Stimulated activated CD8-positive, alpha-beta memory T cell treated with anti-CD3 and anti-CD28 coated beads, Interleukin-7, amount 100 ng/mL, for 1 hour (primary cell): ENCODE data around the gene WWOX.
"Not testable (repeated sequence)": the region's sequence is repeated elsewhere in the genome, so short reads cannot be mapped to it uniquely, and the experiment has no call there.

ENCODE experiments used
- DNase-seq, 2 donors: peaks; one replicate each; pipeline ENCODE4 v3.0.0-alpha.2; 2020; ENCODE audit warnings: low read depth in 2 of 2

Gene WWOX

DNA sequence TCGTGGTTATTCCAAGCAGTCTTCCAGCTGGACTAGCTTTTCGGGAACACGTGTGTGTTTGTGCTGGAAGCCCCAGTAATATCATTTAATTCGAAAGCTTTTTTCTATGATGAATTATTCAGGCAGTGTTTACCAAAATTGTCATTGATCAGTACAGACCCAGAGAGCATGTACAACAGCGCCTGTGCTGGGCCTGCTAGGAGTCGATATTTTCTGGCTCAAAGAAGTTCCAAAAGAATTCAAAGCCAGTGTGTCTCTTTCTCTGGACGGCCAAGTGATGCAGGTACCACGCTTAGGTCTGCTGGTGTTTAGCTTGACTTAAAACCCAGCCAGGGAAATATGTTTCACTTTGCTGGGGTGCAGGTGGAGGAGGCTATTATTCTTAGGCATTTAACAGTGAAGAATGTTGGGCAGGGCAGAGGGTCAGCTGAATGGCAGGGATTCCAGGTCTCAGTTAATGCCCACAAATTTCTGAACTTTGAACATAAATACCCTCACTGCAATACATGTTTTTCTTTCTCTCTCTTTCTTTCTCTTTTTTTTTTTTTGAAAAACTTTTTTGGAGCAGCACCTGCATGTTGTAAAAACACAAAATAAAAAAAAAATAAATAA, 401.3 kb downstream of the WWOX start:
- DNase-seq, result no peak

DNA sequence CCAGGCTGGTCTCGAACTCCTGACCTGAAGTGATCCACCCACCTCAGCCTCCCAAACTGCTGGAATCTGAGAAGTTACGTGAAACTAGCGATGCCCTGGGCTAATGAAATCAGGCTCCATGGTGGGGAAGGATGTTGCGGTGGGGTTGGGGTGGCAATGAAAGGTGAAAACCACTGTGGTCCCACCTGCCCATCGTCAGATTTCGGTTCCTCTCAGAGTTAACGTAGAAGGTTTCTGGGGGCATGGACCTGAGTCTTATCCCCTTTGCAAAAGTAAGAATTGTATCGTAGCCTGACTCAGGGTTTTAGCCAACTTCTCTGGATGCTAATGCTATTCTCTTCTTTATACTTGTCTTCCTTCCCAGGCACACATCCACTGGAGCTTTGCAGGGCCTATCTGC, 402.3 kb downstream of the WWOX start:
- no peak for DNase-seq

GRCh38 chr16:78502812-78503350, 403.4 kb downstream of the WWOX start:
- DNase-seq, result no peak

DNA sequence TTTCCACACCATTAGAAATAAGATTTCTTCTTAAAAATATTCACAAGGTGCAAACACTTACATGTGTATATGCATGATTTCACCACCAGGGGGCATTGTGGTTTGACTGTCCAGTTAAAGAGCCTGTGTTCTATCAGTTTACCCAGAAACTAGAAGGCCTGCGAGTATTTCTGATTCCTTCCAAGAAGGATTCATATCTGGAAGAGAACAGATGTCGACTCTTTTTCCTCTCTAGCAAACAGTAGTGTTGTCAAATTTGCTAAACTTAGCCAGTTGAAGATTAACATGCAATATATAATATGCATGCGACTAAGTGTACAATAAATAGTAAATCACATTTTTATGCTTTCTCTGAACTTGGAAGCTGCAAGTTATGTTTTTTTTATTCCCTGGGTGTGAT, 404.1 kb downstream of the WWOX start:
- peak in 1 of 2 donors; percentile 8 for DNase-seq

GRCh38 chr16:78504401-78504851, 405.0 kb downstream of the WWOX start:
- DNase-seq, result no peak

GRCh38 chr16:78505036-78505435, 405.6 kb downstream of the WWOX start:
- no peak for DNase-seq

GRCh38 chr16:78505544-78506366, 406.3 kb downstream of the WWOX start:
- DNase-seq, result no peak

- no peak for DNase-seq
Measured at GRCh38 chr16:78506367-78507193, 407.1 kb downstream of the WWOX start.

- no peak for DNase-seq
Measured at GRCh38 chr16:78507576-78507975, 408.1 kb downstream of the WWOX start.

DNA sequence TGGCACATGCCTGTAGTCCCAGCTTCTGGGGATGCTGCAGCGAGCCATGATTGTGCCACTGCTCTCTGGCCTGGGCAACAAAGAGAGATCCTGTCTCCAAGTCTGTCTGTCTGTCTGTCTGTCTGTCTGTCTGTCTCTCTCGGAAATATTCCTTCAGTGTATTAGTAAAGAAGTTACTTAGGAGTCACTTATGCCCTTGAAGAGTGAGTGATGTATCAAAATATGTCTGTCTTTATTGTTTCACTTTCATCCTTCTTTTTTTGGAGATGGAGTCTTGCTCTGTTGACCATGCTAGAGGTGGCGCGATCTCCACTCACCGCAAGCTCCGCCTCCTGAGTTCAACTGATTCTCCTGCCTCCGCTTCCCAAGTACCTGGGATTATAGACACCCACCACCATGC, 410.5 kb downstream of the WWOX start:
- no peak for DNase-seq

GRCh38 chr16:78510496-78510895, 411.0 kb downstream of the WWOX start:
- DNase-seq, result no peak

- DNase-seq, result no peak
Measured at GRCh38 chr16:78513838-78514237, 414.4 kb downstream of the WWOX start.

- not testable (repeated sequence) for DNase-seq
Measured at GRCh38 chr16:78514888-78515287, 415.4 kb downstream of the WWOX start.

DNA sequence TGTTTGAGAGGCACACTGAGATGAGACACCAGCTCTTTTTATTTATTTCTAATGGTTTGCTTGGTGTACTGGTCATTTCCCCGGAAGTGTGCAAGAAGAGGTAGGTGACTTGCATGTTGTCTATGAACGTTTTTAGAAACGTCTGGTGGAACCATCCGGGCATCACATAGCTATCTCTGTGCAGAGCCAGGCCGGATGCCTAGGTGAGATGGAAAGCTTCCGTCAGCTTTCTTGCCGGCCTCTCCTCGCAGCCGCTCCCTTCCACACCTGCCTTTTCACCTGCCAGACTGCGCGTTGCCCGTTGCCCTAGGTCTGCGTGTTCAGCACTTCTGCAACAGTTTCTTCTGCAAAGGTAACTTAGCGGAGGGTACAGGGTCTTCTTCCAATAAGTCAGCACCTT, 416.0 kb downstream of the WWOX start:
- no peak for DNase-seq

DNA sequence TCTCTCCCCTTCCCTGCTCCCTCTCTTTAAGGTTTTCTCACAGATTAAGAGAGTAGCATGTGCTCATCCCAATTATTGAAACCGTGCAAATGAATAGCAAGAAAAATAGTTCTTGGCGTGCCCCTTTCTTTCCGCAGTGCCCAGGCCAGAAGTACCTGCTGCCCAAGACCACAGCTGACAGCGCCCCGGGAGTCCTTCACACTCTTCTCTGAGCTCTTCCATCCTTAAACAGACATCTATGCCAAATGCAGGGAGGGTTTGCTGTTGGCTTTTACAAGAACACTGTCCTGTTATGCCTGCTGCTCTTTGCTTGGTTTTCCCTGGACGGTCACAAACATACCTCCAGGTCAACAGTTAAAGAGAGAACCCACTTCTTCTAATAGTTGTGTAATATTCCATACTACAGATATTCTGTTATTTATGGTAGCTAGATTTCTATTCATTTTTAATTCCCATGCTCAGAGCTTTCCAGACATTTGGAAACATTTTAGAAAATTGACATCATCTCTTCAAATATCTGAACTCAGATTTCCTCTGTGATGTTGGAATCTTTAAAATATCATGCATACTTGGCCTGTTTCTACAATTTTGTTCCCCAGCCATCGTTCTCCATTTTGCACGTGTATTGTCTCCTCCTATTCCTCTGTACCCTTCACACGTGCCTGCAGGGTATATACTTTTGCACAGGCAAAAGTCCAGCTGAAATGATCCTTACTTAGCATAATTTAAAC, 416.7 kb downstream of the WWOX start:
- DNase-seq, result no peak

- DNase-seq, result no peak
Measured at GRCh38 chr16:78519896-78520295, 420.4 kb downstream of the WWOX start.

- no peak for DNase-seq
Measured at GRCh38 chr16:78520470-78520869, 421.0 kb downstream of the WWOX start.

DNA sequence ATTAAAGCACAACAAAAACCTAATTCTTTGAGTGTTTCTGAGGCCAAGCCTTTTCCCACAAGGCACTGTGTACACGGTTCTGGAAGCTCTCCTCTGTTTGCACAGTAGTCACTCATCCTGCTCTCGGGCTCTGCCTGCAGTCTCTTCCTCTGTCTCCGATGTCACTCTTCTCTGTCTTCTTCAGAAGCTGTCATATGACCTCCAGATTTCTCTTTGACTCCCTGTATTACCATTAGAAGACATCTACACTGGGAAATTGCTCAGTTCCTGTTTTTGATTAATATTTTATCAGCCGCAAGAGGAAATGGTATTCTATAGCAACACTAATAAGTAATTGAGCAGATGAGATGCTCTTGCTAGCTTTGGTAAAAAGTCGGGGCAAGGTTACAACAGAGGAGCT, 422.9 kb downstream of the WWOX start:
- DNase-seq, result no peak

GRCh38 chr16:78523212-78523985, 423.9 kb downstream of the WWOX start:
- no peak for DNase-seq

DNA sequence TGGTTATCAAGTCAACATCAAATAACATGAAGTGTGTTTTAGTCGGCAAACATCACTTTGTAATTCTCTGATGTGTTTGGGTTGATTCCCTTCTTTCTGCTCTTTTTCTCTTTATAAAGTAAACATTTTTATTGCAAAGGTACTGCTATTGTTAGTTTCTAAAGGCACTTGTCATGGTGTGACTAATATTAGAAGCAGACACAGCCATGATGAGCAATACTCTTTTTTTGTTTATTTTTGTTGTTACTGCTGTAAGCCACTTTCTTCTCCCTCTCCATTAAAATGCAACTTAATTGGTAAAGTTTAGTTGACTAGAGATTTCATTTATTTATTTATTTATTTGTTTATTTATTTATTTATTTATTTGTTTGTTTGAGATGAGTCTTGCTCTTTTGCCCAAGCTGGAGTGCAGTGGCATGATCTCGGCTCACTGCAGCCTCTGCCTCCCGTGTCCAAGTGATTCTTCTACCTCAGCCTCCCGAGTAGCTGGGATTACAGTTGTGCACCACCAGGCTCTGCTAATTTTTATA, 424.7 kb downstream of the WWOX start:
- DNase-seq, result no peak
